BJ (cell line): Measurements from ENCODE around the gene ARR3. TPM values are rescaled to one million over a fixed set of nuclear protein-coding genes. Genes with fewer than 3 reads are reported as not detected.
"Not testable (repeated sequence)": the region's sequence is repeated elsewhere in the genome, so short reads cannot be mapped to it uniquely, and the experiment has no call there.

Experiments
- CTCF ChIA-PET: fragments of 350-600 bp; formaldehyde crosslinking; extraction: SDS; loops from one replicate; lab custom pipeline; 2021; ENCODE audit warnings: antibody characterized with exemption, inconsistent platforms; lab: Yijun Ruan, JAX
- POLR2A ChIA-PET: fragments of 300-600 bp; sonication (Branson Sonifier 250); formaldehyde crosslinking; extraction: SDS; loops from one replicate; lab custom pipeline; 2021; ENCODE audit warnings: antibody characterized with exemption; lab: Charles Lee
- DNase-seq: peaks from one replicate; pipeline ENCODE4 v3.0.0-alpha.2; 2011; ENCODE audit warnings: low read depth
- H3K27me3 ChIP-seq: 2 replicates; pipeline ENCODE4 v1.6.0; 2011; ENCODE audit warnings: low read length; ENCODE audit not compliant: control insufficient read depth, insufficient read depth
- H3K36me3 ChIP-seq: 2 replicates; pipeline ENCODE4 v1.5.1; 2011; ENCODE audit warnings: low read length; ENCODE audit not compliant: control insufficient read depth, insufficient read depth
- H3K4me3 ChIP-seq: 2 replicates; pipeline ENCODE4 v1.5.1; 2011; ENCODE audit warnings: low read depth, mild to moderate bottlenecking, control low read depth, low read length
- CTCF ChIP-seq: IDR thresholded peaks from 2 replicates; pipeline ENCODE4 v1.5.1; 2011; ENCODE audit warnings: low read depth, mild to moderate bottlenecking, control low read depth, inconsistent platforms, low read length, moderate library complexity; ENCODE audit not compliant: insufficient read depth
- polyA plus RNA-seq: library from polyadenylated mRNA; depleted of rRNA; stranded (reverse); fragments of >200 nt; gene quantifications from 2 replicates; pipeline ENCODE4 v1.2.3, GENCODE V29; 2011

Gene ARR3
- polyA plus RNA-seq, 1 experiment: not detected

- H3K36me3 ChIP-seq: no peaks in the 10 kb centered on the region
- no peak within 1 kb of the TSS for H3K4me3 ChIP-seq
- ChIA-PET POLR2A (no interaction called here), CTCF (no interaction called here)
- DNase-seq: no peak
- peaks cover 1% of the 10 kb centered on the region; the same call in 1 of the 2 replicates for H3K27me3 ChIP-seq
- TF ChIP-seq CTCF: no peak
Observed at GRCh38 chrX:70234355-70234754, 33.8 kb upstream of the ARR3 start, which contains the start of gene AWAT1. Gene AWAT1, plus strand, starts transcription at chrX:70234655. Its CDS starts 41 bp downstream, at chrX:70234696.

- Histone ChIP-seq H3K27me3 (no peaks in the 10 kb centered on the region), H3K36me3 (no peaks in the 10 kb centered on the region), H3K4me3 (no peak overlapping the region)
- DNase-seq: no peak
- no peak for TF ChIP-seq CTCF
- POLR2A ChIA-PET: no interaction called here
- CTCF ChIA-PET: interaction anchor here (0.6 kb wide), 1 partner anchor 358 kb away, joined by 4 read pairs; no protein-coding TSS in a partner anchor
Observed at GRCh38 chrX:70240751-70241150, 27.4 kb upstream of the ARR3 start.

- no peak for DNase-seq
- ChIA-PET POLR2A (no interaction called here), CTCF (no interaction called here)
- Histone ChIP-seq H3K4me3 (no peak overlapping the region), H3K27me3 (no peaks in the 10 kb centered on the region), H3K36me3 (no peaks in the 10 kb centered on the region)
- no peak for TF ChIP-seq CTCF
Observed at GRCh38 chrX:70241501-70241900, 26.6 kb upstream of the ARR3 start.

- POLR2A ChIA-PET, H3K27me3 ChIP-seq, DNase-seq, H3K36me3 ChIP-seq, H3K4me3 ChIP-seq, CTCF ChIA-PET: not testable (repeated sequence)
Observed at GRCh38 chrX:70243601-70244000, 24.5 kb upstream of the ARR3 start.

GRCh38 chrX:70244881-70245280, 23.3 kb upstream of the ARR3 start:
- no peak for TF ChIP-seq CTCF
- Histone ChIP-seq H3K4me3 (no peak overlapping the region), H3K27me3 (no peaks in the 10 kb centered on the region), H3K36me3 (no peaks in the 10 kb centered on the region)
- POLR2A ChIA-PET: no interaction called here
- DNase-seq: no peak
- CTCF ChIA-PET: no interaction called here

GRCh38 chrX:70247252-70247651, 20.9 kb upstream of the ARR3 start:
- DNase-seq: no peak
- Histone ChIP-seq H3K4me3 (no peak overlapping the region), H3K36me3 (no peaks in the 10 kb centered on the region), H3K27me3 (no peaks in the 10 kb centered on the region)
- CTCF ChIA-PET: no interaction called here
- POLR2A ChIA-PET: no interaction called here
- TF ChIP-seq CTCF: no peak
